K562 (cell line): Measurements from ENCODE around the gene DAB2IP.

Source experiments
- ARNT ChIP-seq, 2 experiments: fragments of 450-650 bp; IDR thresholded peaks; 2 replicates each; pipeline ENCODE4 v1.6.1; 2016; ENCODE audit warnings: mild to moderate bottlenecking in 1 of 2
- CTCF ChIP-seq, 3 experiments: IDR thresholded peaks in 2 of 3; conservative IDR thresholded peaks in 1 of 3; 2 replicates each; pipeline ENCODE4 v1.5.1; 2011 to 2012; ENCODE audit warnings: low read length in 3 of 3, mild to moderate bottlenecking in 3 of 3, control low read depth in 2 of 3, improper control_type of control experiment in 1 of 3, inconsistent platforms in 1 of 3, low read depth in 1 of 3, mixed read lengths in 1 of 3, moderate library complexity in 1 of 3; ENCODE audit not compliant: insufficient read depth in 2 of 3
- EZH2 ChIP-seq: IDR thresholded peaks from 2 replicates; pipeline ENCODE4 v1.6.1; 2012; ENCODE audit warnings: low read depth, mild to moderate bottlenecking, inconsistent platforms, low read length, borderline replicate concordance
- HMGN3 ChIP-seq: IDR thresholded peaks from 2 replicates; pipeline ENCODE4 v1.6.1; 2011; ENCODE audit warnings: borderline replicate concordance, low read depth, mild to moderate bottlenecking, mixed read lengths, low read length; ENCODE audit not compliant: insufficient read length; ENCODE audit errors: extremely low read depth
- RAD21 ChIP-seq, 2 experiments: fragments of 250-450 bp in 1 of 2; fragments of 450-650 bp in 1 of 2; sonication (Bioruptor Pico) in 1 of 2; formaldehyde crosslinking in 1 of 2; IDR thresholded peaks in 1 of 2; conservative IDR thresholded peaks in 1 of 2; 2 replicates each; pipeline versions ENCODE4 v1.4.0 to v1.8.0; 2020 to 2022; ENCODE audit warnings: mild to moderate bottlenecking in 2 of 2, moderate library complexity in 1 of 2
- SFPQ ChIP-seq: fragments of 200-400 bp; formaldehyde crosslinking; IDR thresholded peaks from 2 replicates; pipeline ENCODE4 v1.6.1; 2017; ENCODE audit warnings: mild to moderate bottlenecking, low read depth, low read length, moderate library complexity
- TCF7L2 ChIP-seq: fragments of 150-350 bp; IDR thresholded peaks from 2 replicates; pipeline ENCODE4 v1.6.1; 2016; ENCODE audit warnings: low read depth, mild to moderate bottlenecking, low read length, moderate library complexity
- ZBTB11 ChIP-seq, 3 experiments: fragments of 200-800 bp in 1 of 3; fragments of 250-450 bp in 1 of 3; fragments of 450-650 bp in 1 of 3; sonication (Bioruptor Pico) in 1 of 3; sonication (Bioruptor generic) in 1 of 3; formaldehyde crosslinking in 1 of 3; IDR thresholded peaks; 2 replicates each; pipeline versions ENCODE4 v1.6.1 to v1.8.0; 2016 to 2022; ENCODE audit warnings: mild to moderate bottlenecking in 2 of 3, missing genetic modification characterization in 2 of 3, missing compliant biosample characterization in 1 of 3, moderate library complexity in 1 of 3
- ZBTB40 ChIP-seq, 2 experiments: fragments of 450-650 bp in 1 of 2; sonication (generic) in 1 of 2; formaldehyde crosslinking in 1 of 2; IDR thresholded peaks; 2 replicates each; pipeline versions ENCODE4 v1.7.1 to v1.9.0; 2016 to 2022; ENCODE audit warnings: inconsistent platforms in 1 of 2, mild to moderate bottlenecking in 1 of 2, missing genetic modification reagents in 1 of 2
- ZNF707 ChIP-seq: fragments of 250-450 bp; sonication (Bioruptor Pico); conservative IDR thresholded peaks from 2 replicates; pipeline ENCODE4 v1.8.0; 2022; ENCODE audit warnings: inconsistent platforms, mild to moderate bottlenecking, moderate library complexity

- TF ChIP-seq EZH2 (no peak), TCF7L2 (no peak), HMGN3 (no peak), RAD21 (CRISPR knock-in tag; conservative IDR thresholded peaks at IDR 0.05 in 1 of 2, IDR thresholded peaks at IDR 0.05 in 1 of 2) (no peak), CTCF (IDR thresholded peaks at IDR 0.05 in 2 of 3, conservative IDR thresholded peaks at IDR 0.05 in 1 of 3; ENCODE audit: insufficient read depth in 2 of 3, low read depth in 1 of 3, low read length in 3 of 3) (no peak), ARNT (IDR thresholded peaks at IDR 0.05) (no peak), ZBTB11 (CRISPR knock-in tag; IDR thresholded peaks at IDR 0.05) (no peak), ZBTB40 (IDR thresholded peaks at IDR 0.05) (no peak), ZBTB40 (CRISPR knock-in tag; IDR thresholded peaks at IDR 0.05) (no peak), ZNF707 (CRISPR knock-in tag) (no peak), SFPQ (no peak)
Observed at GRCh38 chr9:121681404-121681803, 30.0 kb downstream of the DAB2IP start.
